ENCODE measurements around the gene IL18. TPM values are rescaled to one million over a fixed set of nuclear protein-coding genes. Genes with fewer than 3 reads are reported as not detected.

IL18 gene
- polyA plus RNA-seq, 1 donor (not counting 4 experiments of a cell fraction or from before 2014, with no cell fraction given): 205 TPM

DNA sequence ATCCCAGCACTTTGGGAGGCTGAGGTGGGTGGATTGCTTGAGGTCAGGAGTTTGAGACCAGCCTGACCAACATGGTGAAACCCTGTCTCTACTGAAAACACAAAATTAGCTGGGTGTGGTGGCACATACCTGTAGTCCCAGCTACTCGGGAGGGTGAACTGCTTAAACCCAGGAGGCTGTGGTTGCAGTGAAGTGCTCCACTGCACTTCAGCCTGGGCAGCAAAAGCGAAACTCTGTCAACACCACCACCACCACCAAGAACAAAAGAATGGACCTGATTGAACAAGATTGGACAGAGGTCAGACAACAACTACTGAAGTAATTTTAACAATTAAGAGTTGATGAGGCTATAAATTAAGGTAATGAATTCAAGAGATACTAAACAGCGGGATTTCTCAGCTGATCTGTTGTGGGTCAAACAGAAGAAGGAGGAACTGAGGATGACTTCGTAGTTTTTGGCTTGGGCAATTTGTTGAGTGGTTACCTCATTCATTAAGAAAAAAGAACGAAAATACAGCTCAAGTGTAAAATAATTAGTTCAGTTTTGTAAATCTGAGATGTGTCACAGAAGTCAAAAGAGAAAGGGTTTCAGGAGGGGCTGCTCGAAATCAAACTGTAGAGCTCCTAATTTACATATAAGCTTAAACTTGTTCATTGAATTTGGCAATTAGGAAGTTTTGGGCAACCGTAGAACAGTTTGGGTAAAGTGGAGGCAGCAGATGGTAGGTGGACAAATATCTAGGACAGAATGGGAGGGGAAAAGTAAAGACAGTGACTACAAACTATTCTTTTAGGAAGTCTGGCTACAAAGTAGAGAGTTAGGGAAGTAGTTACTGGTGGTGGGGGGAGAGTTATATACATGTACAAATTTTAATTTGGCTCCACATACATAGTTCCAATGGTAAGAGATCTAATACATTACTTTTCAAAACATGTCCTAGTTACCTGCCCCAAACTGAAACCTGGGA is 4.5 kb downstream of the IL18 start:
- H3K9ac ChIP-seq (ENCODE audit: control insufficient read depth, extremely low read depth, insufficient read depth, low read length): peak overlapping the region; percentile 30
- no peak for TF ChIP-seq EZH2 (IDR thresholded peaks at IDR 0.05; ENCODE audit: low read length)
- TF ChIP-seq, protein P1, sequence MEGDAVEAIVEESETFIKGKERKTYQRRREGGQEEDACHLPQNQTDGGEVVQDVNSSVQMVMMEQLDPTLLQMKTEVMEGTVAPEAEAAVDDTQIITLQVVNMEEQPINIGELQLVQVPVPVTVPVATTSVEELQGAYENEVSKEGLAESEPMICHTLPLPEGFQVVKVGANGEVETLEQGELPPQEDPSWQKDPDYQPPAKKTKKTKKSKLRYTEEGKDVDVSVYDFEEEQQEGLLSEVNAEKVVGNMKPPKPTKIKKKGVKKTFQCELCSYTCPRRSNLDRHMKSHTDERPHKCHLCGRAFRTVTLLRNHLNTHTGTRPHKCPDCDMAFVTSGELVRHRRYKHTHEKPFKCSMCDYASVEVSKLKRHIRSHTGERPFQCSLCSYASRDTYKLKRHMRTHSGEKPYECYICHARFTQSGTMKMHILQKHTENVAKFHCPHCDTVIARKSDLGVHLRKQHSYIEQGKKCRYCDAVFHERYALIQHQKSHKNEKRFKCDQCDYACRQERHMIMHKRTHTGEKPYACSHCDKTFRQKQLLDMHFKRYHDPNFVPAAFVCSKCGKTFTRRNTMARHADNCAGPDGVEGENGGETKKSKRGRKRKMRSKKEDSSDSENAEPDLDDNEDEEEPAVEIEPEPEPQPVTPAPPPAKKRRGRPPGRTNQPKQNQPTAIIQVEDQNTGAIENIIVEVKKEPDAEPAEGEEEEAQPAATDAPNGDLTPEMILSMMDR (optimal IDR thresholded peaks at IDR 0.05 in 1 of 3, IDR thresholded peaks at IDR 0.05 in 1 of 3, conservative IDR thresholded peaks at IDR 0.05 in 1 of 3; ENCODE audit: extremely low read depth in 1 of 3, insufficient read depth in 2 of 3, low read length in 3 of 3): no peak

DNA sequence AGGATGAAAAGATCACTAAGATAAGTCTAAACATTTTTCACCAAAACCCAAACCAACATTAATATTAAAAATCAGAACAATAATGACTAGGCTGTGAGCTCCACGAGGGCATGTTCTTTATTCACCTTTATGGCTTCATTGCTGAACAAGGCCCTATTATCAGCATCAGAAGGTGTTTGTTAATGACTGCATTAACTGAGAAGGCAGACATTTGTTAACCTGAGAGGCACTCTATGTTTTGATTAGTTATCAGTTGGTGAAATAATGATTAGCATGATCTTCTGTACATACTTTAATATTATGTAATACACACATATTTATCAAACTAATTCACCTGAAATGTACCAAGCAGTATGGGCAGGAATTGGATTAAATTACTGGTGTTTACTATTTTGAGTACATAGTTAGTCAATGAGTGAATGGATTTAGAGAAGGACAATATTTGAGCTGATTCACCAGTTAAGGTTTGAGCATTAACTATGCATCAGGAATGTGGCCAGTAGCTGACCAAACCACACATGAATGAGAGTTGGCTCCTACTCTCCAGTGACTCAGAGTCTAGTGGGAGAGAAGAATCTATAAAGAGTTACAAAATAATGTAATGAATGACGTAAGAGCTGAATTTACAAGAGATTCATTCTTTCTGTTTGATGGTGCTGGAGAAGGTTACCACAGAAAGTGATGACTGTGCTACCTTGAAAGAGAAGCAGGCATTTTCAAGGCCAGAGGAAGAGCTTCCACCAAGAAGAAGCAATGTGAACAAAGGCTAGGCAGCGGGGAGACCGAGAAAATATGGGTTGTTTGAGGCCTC is 6.7 kb downstream of the IL18 start:
- peaks cover 60% of the 10 kb centered on the region for H3K79me2 ChIP-seq (ENCODE audit: control insufficient read depth, insufficient read depth, low read length)
- H3K4me3 ChIP-seq (ENCODE audit: control insufficient read depth in 2 of 3, extremely low read depth in 1 of 3, insufficient read depth in 2 of 3, low read depth in 1 of 3, low read length in 3 of 3): peak overlapping the region in 1 of 3 experiments; percentile 11
- H3K4me1 ChIP-seq (ENCODE audit: control insufficient read depth, extremely low read depth, insufficient read depth, low read length): peaks cover 53% of the 10 kb centered on the region
- H3K27ac ChIP-seq (ENCODE audit: control insufficient read depth, insufficient read depth, low read length): peak overlapping the region; percentile 77
- H3K9me3 ChIP-seq (ENCODE audit: control insufficient read depth, low read depth, low read length): no peaks in the 10 kb centered on the region
- peak; percentile 91 for DNase-seq (ENCODE audit: low read depth, low spot score)
- peaks cover 2% of the 10 kb centered on the region for H3K9me1 ChIP-seq (ENCODE audit: control insufficient read depth, extremely low read depth, insufficient read depth, low read length)
- dilution Hi-C loops (cut with MboI; ENCODE audit: extremely low pct_ligation_motif_present, low sequenced_read_pairs): no loop called here
- no peaks in the 10 kb centered on the region for H3K27me3 ChIP-seq (ENCODE audit: control insufficient read depth, extremely low read depth, insufficient read depth, low read length)
- peak overlapping the region; percentile 55 for H3K9ac ChIP-seq (ENCODE audit: control insufficient read depth, extremely low read depth, insufficient read depth, low read length)
- TF ChIP-seq EZH2 (IDR thresholded peaks at IDR 0.05; ENCODE audit: low read length): no peak
- TF ChIP-seq, protein P1 (optimal IDR thresholded peaks at IDR 0.05 in 1 of 3, IDR thresholded peaks at IDR 0.05 in 1 of 3, conservative IDR thresholded peaks at IDR 0.05 in 1 of 3; ENCODE audit: extremely low read depth in 1 of 3, insufficient read depth in 2 of 3, low read length in 3 of 3): no peak
- H3K4me2 ChIP-seq (ENCODE audit: control insufficient read depth, extremely low read depth, insufficient read depth, low read depth, low read length): peak overlapping the region; percentile 57
- peaks cover 13 to 26% of the 10 kb centered on the region in 2 experiments for H3K36me3 ChIP-seq (ENCODE audit: control insufficient read depth in 2 of 2, extremely low read depth in 1 of 2, insufficient read depth in 2 of 2, low read length in 2 of 2)
- peak; percentile 85 for FAIRE-seq
- no peaks in the 10 kb centered on the region for H4K20me1 ChIP-seq (ENCODE audit: control insufficient read depth, extremely low read depth, insufficient read depth, low read length)
- H2AFZ ChIP-seq (ENCODE audit: control insufficient read depth, low read length): no peak overlapping the region

More for the DNA sequence above, 4.5 kb downstream of the IL18 start:
- Histone ChIP-seq H3K36me3 (ENCODE audit: control insufficient read depth in 2 of 2, extremely low read depth in 1 of 2, insufficient read depth in 2 of 2, low read length in 2 of 2) (peaks cover 6 to 13% of the 10 kb centered on the region in 2 experiments), H3K4me2 (ENCODE audit: control insufficient read depth, extremely low read depth, insufficient read depth, low read depth, low read length) (peak overlapping the region; percentile 94), H3K4me1 (ENCODE audit: control insufficient read depth, extremely low read depth, insufficient read depth, low read length) (peaks cover 60% of the 10 kb centered on the region), H3K9me1 (ENCODE audit: control insufficient read depth, extremely low read depth, insufficient read depth, low read length) (peaks cover 2% of the 10 kb centered on the region), H3K4me3 (ENCODE audit: control insufficient read depth in 2 of 3, extremely low read depth in 1 of 3, insufficient read depth in 2 of 3, low read depth in 1 of 3, low read length in 3 of 3) (peak overlapping the region; percentile 28 to 92 (median 64)), H4K20me1 (ENCODE audit: control insufficient read depth, extremely low read depth, insufficient read depth, low read length) (no peaks in the 10 kb centered on the region), H2AFZ (ENCODE audit: control insufficient read depth, low read length) (no peak overlapping the region), H3K9me3 (ENCODE audit: control insufficient read depth, low read depth, low read length) (no peaks in the 10 kb centered on the region), H3K79me2 (ENCODE audit: control insufficient read depth, insufficient read depth, low read length) (peaks cover 67% of the 10 kb centered on the region), H3K27ac (ENCODE audit: control insufficient read depth, insufficient read depth, low read length) (peak overlapping the region; percentile 96), H3K27me3 (ENCODE audit: control insufficient read depth, extremely low read depth, insufficient read depth, low read length) (no peaks in the 10 kb centered on the region)
- DNase-seq (ENCODE audit: low read depth, low spot score) (no peak), FAIRE-seq (peak; percentile 17)
- dilution Hi-C loops (cut with MboI; ENCODE audit: extremely low pct_ligation_motif_present, low sequenced_read_pairs): no loop called here
